HepG2 (cell line): ENCODE measurements around the gene DTYMK. TPM values are rescaled to one million over a fixed set of nuclear protein-coding genes. Genes with fewer than 3 reads are reported as not detected.

Experiments
- BHLHE40 ChIP-seq: IDR thresholded peaks from 2 replicates; pipeline ENCODE4 v1.6.1; 2011; ENCODE audit warnings: low read length, improper control_type of control experiment
- CBFB ChIP-seq: sonication (generic); formaldehyde crosslinking; IDR thresholded peaks from 2 replicates; pipeline ENCODE4 v1.4.0; 2020; ENCODE audit warnings: missing genetic modification reagents
- EZH2 ChIP-seq: conservative IDR thresholded peaks from 2 replicates; pipeline ENCODE4 v1.6.1; 2012; ENCODE audit warnings: mild to moderate bottlenecking, low read depth, low read length, moderate library complexity
- FOSL2 ChIP-seq: sonication (generic); formaldehyde crosslinking; IDR thresholded peaks from 2 replicates; pipeline ENCODE4 v1.4.0; 2020; ENCODE audit warnings: missing genetic modification reagents
- HNRNPUL1 ChIP-seq: fragments of 200-400 bp; formaldehyde crosslinking; IDR thresholded peaks from 2 replicates; pipeline ENCODE4 v1.6.1; 2017; ENCODE audit warnings: low read depth, mild to moderate bottlenecking, low read length, moderate library complexity
- LCORL ChIP-seq, 2 experiments: fragments of 450-650 bp in 1 of 2; sonication (generic) in 1 of 2; formaldehyde crosslinking in 1 of 2; IDR thresholded peaks; 2 replicates each; pipeline versions ENCODE4 v1.5.0 to v1.6.1; 2017 to 2020; ENCODE audit warnings: antibody characterized with exemption in 1 of 2, missing genetic modification reagents in 1 of 2
- MXD4 ChIP-seq: IDR thresholded peaks from 2 replicates; pipeline ENCODE4 v1.6.1; 2016; ENCODE audit warnings: mild to moderate bottlenecking, missing biosample characterization, missing genetic modification reagents
- NFE2L2 ChIP-seq: fragments of 150-350 bp; IDR thresholded peaks from 2 replicates; pipeline ENCODE4 v1.6.1; 2014; ENCODE audit warnings: low read length
- NR2C2 ChIP-seq: sonication (generic); formaldehyde crosslinking; IDR thresholded peaks from 2 replicates; pipeline ENCODE4 v1.4.0; 2020; ENCODE audit warnings: missing genetic modification reagents, mild to moderate bottlenecking, moderate library complexity, borderline replicate concordance
- POLR2A ChIP-seq, 2 experiments: IDR thresholded peaks; 2 replicates each; pipeline ENCODE4 v1.6.1; 2011; ENCODE audit warnings: low read depth in 2 of 2, low read length in 2 of 2, mild to moderate bottlenecking in 1 of 2, moderate library complexity in 1 of 2; ENCODE audit not compliant: insufficient read depth in 1 of 2
- RAD21 ChIP-seq: fragments of 450-650 bp; formaldehyde crosslinking; IDR thresholded peaks from 2 replicates; pipeline ENCODE4 v1.5.0; 2020; ENCODE audit warnings: mild to moderate bottlenecking
- ZBTB7B ChIP-seq: sonication (generic); formaldehyde crosslinking; IDR thresholded peaks from 2 replicates; pipeline ENCODE4 v1.4.0; 2020; ENCODE audit warnings: missing genetic modification reagents
- ZNF17 ChIP-seq: sonication (generic); formaldehyde crosslinking; IDR thresholded peaks from 2 replicates; pipeline ENCODE4 v1.5.0; 2020; ENCODE audit warnings: mild to moderate bottlenecking, missing genetic modification reagents
- ZNF333 ChIP-seq: sonication (generic); formaldehyde crosslinking; IDR thresholded peaks from 2 replicates; pipeline ENCODE4 v1.4.0; 2020; ENCODE audit warnings: mild to moderate bottlenecking, missing genetic modification reagents, borderline replicate concordance
- ZNF337 ChIP-seq: sonication (generic); formaldehyde crosslinking; IDR thresholded peaks from 2 replicates; pipeline ENCODE4 v1.5.1; 2020; ENCODE audit warnings: missing genetic modification reagents, low read depth, mild to moderate bottlenecking, borderline replicate concordance
- ZNF350 ChIP-seq: sonication (generic); formaldehyde crosslinking; IDR thresholded peaks from 2 replicates; pipeline ENCODE4 v1.4.0; 2020; ENCODE audit warnings: mild to moderate bottlenecking, low read depth, missing genetic modification reagents, borderline replicate concordance
- ZNF546 ChIP-seq: sonication (generic); formaldehyde crosslinking; conservative IDR thresholded peaks from 2 replicates; pipeline ENCODE4 v1.8.1; 2023; ENCODE audit warnings: mild to moderate bottlenecking, missing genetic modification reagents
- ZNF660 ChIP-seq: sonication (generic); formaldehyde crosslinking; IDR thresholded peaks from 2 replicates; pipeline ENCODE4 v1.5.1; 2020; ENCODE audit warnings: mild to moderate bottlenecking, low read depth, missing genetic modification reagents, borderline replicate concordance
- ZNF749 ChIP-seq: sonication (generic); formaldehyde crosslinking; IDR thresholded peaks from 2 replicates; pipeline ENCODE4 v1.8.0; 2022; ENCODE audit warnings: mild to moderate bottlenecking, missing genetic modification reagents, moderate library complexity, borderline replicate concordance
- ZNF782 ChIP-seq: sonication (generic); formaldehyde crosslinking; IDR thresholded peaks from 2 replicates; pipeline ENCODE4 v1.4.0; 2020; ENCODE audit warnings: missing genetic modification reagents, mild to moderate bottlenecking, borderline replicate concordance
- polyA plus RNA-seq, 8 experiments: library from polyadenylated mRNA; depleted of rRNA in 3 of 8; stranded (reverse) in 7 of 8; unstranded in 1 of 8; fragments of >200 nt; fragmentation: Illumina TruSeq in 4 of 8; extraction: Trizol in 4 of 8; gene quantifications; 2 replicates each; pipeline versions ENCODE4 v1.2.1 to v1.2.3, GENCODE V29; 2011 to 2016; ENCODE audit warnings: low read depth in 4 of 8, missing spikeins in 1 of 8, mixed read lengths in 1 of 8; ENCODE audit not compliant: insufficient read depth in 1 of 8
- total RNA-seq, 5 experiments: library from RNA; depleted of rRNA; stranded (reverse); fragments of >200 nt; fragmentation: Illumina TruSeq; extraction: Trizol; gene quantifications; 2 replicates each; pipeline ENCODE4 v1.2.3, GENCODE V29; 2016; ENCODE audit warnings: low read depth in 1 of 5
- TF ChIP-seq, protein P1 (sequence below): sonication (generic); formaldehyde crosslinking; conservative IDR thresholded peaks from 2 replicates; pipeline ENCODE4 v1.4.0; 2020; ENCODE audit warnings: missing genetic modification reagents
- TF ChIP-seq, protein P2 (sequence below): sonication (generic); formaldehyde crosslinking; conservative IDR thresholded peaks from 2 replicates; pipeline ENCODE4 v1.8.0; 2022; ENCODE audit warnings: missing genetic modification reagents
- TF ChIP-seq, protein P3 (sequence below): sonication (generic); formaldehyde crosslinking; IDR thresholded peaks from 2 replicates; pipeline ENCODE4 v1.4.0; 2020; ENCODE audit warnings: missing genetic modification reagents, borderline replicate concordance
- TF ChIP-seq, protein P4 (sequence below): sonication (generic); formaldehyde crosslinking; IDR thresholded peaks from 2 replicates; pipeline ENCODE4 v1.5.0; 2020; ENCODE audit warnings: mild to moderate bottlenecking, missing genetic modification reagents, borderline replicate concordance

The DTYMK gene
- total and polyA plus RNA-seq, 2 of the 13 experiments (the other 11 are each of a cell fraction or from before 2014, with no cell fraction given): 57.5 to 134 TPM

DNA sequence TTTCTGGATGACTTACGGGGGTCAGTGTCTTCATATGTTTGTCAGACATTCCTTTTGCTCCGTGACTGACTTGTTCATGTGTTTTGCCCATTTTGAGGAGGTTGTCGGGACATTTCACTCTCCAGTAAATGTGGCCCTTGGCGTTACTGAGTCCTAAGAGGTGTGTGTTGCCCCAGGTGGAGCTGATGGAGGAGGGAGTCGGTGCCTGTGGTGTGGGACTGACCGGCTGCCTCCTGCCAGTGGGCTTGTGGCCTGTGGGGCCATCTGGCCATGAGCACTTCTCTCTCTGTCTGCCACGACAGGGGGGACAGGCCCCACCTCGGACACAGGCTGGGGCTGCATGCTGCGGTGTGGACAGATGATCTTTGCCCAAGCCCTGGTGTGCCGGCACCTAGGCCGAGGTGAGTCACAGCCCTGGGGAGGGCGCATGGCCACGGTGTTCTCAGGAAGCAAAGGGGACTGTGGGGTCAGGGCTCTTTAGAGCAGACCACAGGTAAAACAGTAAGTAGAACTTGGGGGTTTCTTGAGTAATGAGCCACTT, 33.3 kb downstream of the DTYMK start (continued):
- TF ChIP-seq LCORL (IDR thresholded peaks at IDR 0.05) (no peak), LCORL (CRISPR knock-in tag; IDR thresholded peaks at IDR 0.05) (peak; percentile 96; the same call in 1 of the 2 replicates), MXD4 (CRISPR knock-in tag) (peak; percentile 92), ZNF350 (CRISPR knock-in tag) (peak; percentile 65), ZNF660 (no peak; the same call in 1 of the 2 replicates), ZNF17 (CRISPR knock-in tag) (no peak; the same call in 1 of the 2 replicates), ZNF337 (CRISPR knock-in tag) (no peak), ZNF333 (CRISPR knock-in tag) (no peak), POLR2A (IDR thresholded peaks at IDR 0.05; ENCODE audit: insufficient read depth in 1 of 2, low read depth in 2 of 2, low read length in 2 of 2) (no peak), ZNF546 (CRISPR knock-in tag) (no peak), FOSL2 (peak; percentile 99), ZNF782 (CRISPR knock-in tag) (no peak), ZNF749 (CRISPR knock-in tag) (no peak), BHLHE40 (peak; percentile 68), HNRNPUL1 (no peak), CBFB (CRISPR knock-in tag) (no peak), EZH2 (no peak), RAD21 (CRISPR knock-in tag) (peak; percentile 56; the same call in 1 of the 2 replicates), ZBTB7B (peak; percentile 92), NFE2L2 (no peak), NR2C2 (CRISPR knock-in tag) (peak; percentile 71; the same call in 1 of the 2 replicates)
- TF ChIP-seq, protein P1, sequence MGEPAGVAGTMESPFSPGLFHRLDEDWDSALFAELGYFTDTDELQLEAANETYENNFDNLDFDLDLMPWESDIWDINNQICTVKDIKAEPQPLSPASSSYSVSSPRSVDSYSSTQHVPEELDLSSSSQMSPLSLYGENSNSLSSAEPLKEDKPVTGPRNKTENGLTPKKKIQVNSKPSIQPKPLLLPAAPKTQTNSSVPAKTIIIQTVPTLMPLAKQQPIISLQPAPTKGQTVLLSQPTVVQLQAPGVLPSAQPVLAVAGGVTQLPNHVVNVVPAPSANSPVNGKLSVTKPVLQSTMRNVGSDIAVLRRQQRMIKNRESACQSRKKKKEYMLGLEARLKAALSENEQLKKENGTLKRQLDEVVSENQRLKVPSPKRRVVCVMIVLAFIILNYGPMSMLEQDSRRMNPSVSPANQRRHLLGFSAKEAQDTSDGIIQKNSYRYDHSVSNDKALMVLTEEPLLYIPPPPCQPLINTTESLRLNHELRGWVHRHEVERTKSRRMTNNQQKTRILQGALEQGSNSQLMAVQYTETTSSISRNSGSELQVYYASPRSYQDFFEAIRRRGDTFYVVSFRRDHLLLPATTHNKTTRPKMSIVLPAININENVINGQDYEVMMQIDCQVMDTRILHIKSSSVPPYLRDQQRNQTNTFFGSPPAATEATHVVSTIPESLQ: no peak
- TF ChIP-seq, protein P2, sequence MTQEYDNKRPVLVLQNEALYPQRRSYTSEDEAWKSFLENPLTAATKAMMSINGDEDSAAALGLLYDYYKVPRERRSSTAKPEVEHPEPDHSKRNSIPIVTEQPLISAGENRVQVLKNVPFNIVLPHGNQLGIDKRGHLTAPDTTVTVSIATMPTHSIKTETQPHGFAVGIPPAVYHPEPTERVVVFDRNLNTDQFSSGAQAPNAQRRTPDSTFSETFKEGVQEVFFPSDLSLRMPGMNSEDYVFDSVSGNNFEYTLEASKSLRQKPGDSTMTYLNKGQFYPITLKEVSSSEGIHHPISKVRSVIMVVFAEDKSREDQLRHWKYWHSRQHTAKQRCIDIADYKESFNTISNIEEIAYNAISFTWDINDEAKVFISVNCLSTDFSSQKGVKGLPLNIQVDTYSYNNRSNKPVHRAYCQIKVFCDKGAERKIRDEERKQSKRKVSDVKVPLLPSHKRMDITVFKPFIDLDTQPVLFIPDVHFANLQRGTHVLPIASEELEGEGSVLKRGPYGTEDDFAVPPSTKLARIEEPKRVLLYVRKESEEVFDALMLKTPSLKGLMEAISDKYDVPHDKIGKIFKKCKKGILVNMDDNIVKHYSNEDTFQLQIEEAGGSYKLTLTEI (CRISPR knock-in tag): no peak
- TF ChIP-seq, protein P3, sequence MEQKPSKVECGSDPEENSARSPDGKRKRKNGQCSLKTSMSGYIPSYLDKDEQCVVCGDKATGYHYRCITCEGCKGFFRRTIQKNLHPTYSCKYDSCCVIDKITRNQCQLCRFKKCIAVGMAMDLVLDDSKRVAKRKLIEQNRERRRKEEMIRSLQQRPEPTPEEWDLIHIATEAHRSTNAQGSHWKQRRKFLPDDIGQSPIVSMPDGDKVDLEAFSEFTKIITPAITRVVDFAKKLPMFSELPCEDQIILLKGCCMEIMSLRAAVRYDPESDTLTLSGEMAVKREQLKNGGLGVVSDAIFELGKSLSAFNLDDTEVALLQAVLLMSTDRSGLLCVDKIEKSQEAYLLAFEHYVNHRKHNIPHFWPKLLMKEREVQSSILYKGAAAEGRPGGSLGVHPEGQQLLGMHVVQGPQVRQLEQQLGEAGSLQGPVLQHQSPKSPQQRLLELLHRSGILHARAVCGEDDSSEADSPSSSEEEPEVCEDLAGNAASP: peak; percentile 75; the same call in 1 of the 2 replicates
- TF ChIP-seq, protein P4, sequence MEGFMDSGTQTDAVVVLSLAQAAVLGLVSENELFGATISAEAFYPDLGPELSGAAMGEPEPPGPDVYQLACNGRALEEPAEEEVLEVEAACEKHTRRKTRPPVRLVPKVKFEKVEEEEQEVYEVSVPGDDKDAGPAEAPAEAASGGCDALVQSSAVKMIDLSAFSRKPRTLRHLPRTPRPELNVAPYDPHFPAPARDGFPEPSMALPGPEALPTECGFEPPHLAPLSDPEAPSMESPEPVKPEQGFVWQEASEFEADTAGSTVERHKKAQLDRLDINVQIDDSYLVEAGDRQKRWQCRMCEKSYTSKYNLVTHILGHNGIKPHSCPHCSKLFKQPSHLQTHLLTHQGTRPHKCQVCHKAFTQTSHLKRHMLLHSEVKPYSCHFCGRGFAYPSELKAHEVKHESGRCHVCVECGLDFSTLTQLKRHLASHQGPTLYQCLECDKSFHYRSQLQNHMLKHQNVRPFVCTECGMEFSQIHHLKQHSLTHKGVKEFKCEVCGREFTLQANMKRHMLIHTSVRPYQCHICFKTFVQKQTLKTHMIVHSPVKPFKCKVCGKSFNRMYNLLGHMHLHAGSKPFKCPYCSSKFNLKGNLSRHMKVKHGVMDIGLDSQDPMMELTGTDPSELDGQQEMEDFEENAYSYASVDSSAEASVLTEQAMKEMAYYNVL (CRISPR knock-in tag): no peak; the same call in 1 of the 2 replicates
